ENCODE measurements around the gene HOXB6. TPM values are rescaled to one million over a fixed set of nuclear protein-coding genes. Genes with fewer than 3 reads are reported as not detected.

HOXB6 gene
- total RNA-seq, 2 experiments from 2014 or later: 0.58 to 1.1 TPM

DNA sequence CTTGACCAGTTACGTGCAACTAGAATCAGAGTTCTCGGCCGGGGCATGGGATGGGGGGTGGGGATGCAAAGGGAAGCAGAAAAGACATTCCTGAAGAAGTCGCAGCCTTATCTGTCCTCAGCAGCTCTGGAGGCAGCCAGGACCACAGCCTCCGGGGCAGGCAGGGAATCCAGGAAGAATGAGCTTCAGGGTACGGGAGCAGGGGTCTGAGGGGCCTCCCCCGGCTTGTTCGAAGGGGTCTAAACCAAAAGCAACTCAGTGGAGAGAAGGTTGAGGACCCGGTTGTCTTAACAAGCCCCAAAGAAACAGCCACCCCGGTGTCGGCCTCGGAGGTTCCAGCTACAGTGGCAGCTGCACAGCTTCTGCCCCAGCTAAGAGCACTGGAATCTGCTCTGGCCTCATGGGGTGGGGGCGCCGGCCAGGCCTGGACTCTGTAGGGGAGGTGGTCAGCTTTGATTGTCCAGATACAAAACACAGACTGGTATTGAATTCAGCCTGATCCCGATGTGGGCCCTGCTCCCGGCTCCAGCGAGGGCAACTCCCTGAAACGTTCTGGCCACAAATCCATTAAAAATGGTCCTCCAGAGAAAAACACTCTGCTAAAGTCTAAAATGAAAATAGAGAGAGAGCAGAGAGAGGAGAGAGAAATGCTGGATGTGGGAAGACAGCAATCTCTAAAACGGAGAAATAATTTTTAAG, 34.3 kb downstream of the HOXB6 start:
- Mint-ChIP-seq H3K27me3 (peaks cover 4% of the 10 kb centered on the region), H3K36me3 (peaks cover 2% of the 10 kb centered on the region), H3K27ac (no peak overlapping the region), H3K4me1 (peaks cover 3% of the 10 kb centered on the region), H3K9me3 (ENCODE audit: low read depth) (no peaks in the 10 kb centered on the region), H3K4me3 (no peak overlapping the region)
- CTCF ChIA-PET: interaction anchor here (1.2 kb wide), 1 partner anchor 78 kb away, joined by 3 read pairs; no protein-coding TSS in a partner anchor
- no peak for ATAC-seq
- DNase-seq: no peak

DNA sequence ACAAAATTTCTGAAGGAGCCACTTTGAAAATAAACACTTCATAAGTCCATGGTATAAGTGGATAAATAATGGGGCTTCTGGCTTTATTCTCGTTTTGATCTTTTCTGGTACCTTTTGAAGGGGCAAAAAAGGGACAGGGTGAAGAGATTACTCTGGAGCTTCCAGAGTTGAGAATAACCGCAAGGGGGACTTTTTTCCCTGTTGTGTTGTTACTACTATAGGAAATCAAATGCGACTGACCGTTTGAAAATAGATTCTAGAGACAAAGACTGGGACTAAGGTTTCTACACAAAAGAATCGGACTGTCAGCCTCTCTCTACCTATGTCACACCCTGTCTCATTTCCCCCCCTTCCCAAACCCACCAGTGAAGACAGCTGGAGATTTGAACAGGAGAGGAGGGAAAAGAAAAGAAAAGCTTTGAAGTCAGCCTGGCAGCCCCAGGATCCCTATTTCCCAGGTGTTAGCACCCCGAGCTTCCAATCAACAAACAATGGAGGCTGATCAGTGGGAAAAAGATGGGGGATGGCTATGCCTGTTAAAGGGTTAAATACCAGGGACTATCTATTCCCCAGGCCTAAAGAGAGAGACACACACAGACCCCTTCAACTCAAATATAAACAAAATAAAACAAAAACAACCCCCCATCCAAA, 35.0 kb downstream of the HOXB6 start:
- peaks cover 4% of the 10 kb centered on the region for H3K27me3 Mint-ChIP-seq
- peaks cover under 1% of the 10 kb centered on the region for H3K36me3 Mint-ChIP-seq
- CTCF ChIA-PET: interaction anchor here (1.2 kb wide), 1 partner anchor 77 kb away, joined by 3 read pairs; no protein-coding TSS in a partner anchor
- DNase-seq (no peak), ATAC-seq (no peak)
- no peak overlapping the region for H3K4me3 Mint-ChIP-seq
- H3K27ac Mint-ChIP-seq: no peak overlapping the region
- H3K4me1 Mint-ChIP-seq: peaks cover 1% of the 10 kb centered on the region
- H3K9me3 Mint-ChIP-seq (ENCODE audit: low read depth): no peaks in the 10 kb centered on the region

DNA sequence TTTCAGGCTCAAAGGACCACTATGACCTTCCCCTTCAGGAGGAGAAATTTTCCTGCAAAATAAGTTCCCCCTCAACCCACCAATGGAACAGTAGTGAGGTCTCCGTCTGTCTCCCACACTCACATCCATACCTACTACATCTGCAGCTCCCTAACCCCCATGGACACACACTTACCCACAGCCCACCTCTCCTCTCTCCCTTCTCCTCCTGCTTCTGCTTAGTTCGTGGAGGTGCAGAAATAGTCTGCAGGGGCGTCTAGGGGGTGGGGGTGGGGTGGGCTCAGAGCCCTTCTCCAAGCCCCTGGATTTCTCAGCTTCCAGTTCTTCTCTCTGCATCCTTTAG, 35.6 kb downstream of the HOXB6 start:
- no peak overlapping the region for H3K27ac Mint-ChIP-seq
- CTCF ChIA-PET: interaction anchor here (1.2 kb wide), 1 partner anchor 76 kb away, joined by 3 read pairs; no protein-coding TSS in a partner anchor
- H3K36me3 Mint-ChIP-seq: peaks cover 1% of the 10 kb centered on the region
- peaks cover 1% of the 10 kb centered on the region for H3K4me1 Mint-ChIP-seq
- ATAC-seq: no peak
- DNase-seq: no peak
- H3K27me3 Mint-ChIP-seq: peaks cover 4% of the 10 kb centered on the region
- no peaks in the 10 kb centered on the region for H3K9me3 Mint-ChIP-seq (ENCODE audit: low read depth)
- H3K4me3 Mint-ChIP-seq: no peak overlapping the region

DNA sequence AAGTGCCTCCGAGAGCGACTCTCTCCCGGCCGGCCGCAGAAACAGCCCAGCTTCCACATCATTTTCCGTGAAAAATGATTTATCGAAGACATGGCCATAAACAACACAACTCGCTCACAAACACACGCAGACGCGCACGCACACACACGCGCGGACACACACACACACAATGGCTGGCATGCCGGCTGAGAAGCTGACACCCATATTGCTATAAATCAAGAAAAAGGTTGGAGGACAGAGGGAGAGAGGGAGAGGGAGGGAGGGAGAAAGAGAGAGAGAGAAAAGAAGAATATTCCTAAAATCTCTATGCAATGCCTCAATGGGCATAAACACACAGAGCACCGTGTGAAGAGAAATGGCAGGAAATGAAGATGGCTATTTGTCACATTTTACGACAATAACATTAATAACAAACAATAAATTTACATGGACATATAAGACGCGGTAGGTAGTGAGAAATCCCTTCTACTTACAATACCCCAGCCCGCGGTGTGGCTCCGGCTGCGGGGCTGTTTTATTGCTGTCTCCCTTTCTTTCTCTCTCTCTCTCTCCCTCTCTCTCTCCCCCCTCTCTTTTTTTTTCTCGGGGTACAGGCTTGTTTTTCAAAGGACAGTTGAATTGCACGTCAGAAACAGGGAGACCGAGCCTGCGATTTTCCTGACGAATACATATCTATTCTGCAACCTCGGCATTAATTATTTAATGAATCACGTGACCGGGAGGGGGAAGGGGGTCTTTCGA, 36.1 kb downstream of the HOXB6 start:
- no peak for ATAC-seq
- Mint-ChIP-seq H3K36me3 (peaks cover 1% of the 10 kb centered on the region), H3K27me3 (peaks cover 4% of the 10 kb centered on the region), H3K9me3 (ENCODE audit: low read depth) (no peaks in the 10 kb centered on the region), H3K4me3 (no peak overlapping the region), H3K4me1 (peaks cover 1% of the 10 kb centered on the region), H3K27ac (no peak overlapping the region)
- CTCF ChIA-PET: interaction anchor here (0.5 to 1.5 kb wide), 4 partner anchors 11 to 76 kb away, joined by 4 read pairs; partner anchors contain the start of gene HOXB5
- no peak for DNase-seq

DNA sequence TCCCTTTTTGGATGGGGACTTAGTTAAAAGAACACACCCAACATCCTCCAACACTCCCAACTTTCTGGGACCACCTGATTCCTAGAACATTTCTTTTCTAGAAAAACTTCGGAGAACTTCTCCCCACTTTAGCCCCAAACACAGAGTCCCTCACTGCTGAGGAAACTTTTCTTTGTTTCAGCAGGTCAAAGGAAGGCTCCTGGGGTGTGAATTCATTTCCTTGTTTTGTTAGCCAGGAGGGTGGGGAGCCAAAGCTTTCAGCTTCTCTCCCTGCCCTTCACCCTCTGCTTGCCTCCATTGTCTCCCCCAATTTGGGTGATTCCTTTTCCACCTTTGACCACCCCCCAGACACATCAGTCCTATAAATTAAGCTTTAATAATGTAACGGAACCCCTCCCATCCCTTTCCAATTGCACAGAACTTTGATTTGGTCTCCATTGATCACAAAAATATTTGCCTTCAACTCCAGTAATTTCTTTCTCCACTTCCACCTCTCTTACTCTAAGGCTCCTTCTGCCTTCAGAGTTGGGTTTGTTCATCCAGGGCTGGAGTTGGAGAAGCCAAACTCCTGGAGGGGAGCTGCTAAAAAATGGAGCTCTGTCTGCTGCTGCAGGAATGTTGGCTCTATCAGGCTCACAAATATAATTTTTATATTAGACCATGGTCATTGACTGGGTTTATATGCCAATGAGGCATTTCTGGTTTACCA, 37.0 kb downstream of the HOXB6 start:
- ATAC-seq: no peak

DNA sequence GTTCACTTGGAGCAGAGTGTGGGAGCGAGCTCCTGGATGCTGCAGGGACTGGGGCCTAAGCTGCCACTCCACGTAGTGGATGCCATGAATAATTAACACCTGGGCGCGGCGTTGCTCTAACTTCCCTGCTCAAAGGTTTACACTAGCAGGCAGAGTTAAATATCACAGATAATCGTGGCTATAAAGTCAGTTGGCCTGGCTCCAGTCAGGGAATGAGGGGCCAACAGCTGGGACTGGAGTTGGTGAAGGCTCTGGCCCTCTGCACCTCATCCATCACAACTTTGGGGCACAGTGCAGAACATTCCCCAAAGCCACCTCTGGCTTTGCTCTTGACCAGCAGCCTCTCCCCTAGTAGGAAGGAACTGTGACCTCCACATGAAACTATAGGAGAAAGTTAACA, 37.6 kb downstream of the HOXB6 start:
- DNase-seq: no peak
- CTCF ChIA-PET: interaction anchor here (1.4 to 1.5 kb wide), 2 partner anchors 10 to 26 kb away, joined by 4 read pairs; partner anchors contain the start of gene HOXB5
- H3K4me3 Mint-ChIP-seq: no peak overlapping the region
- ATAC-seq: no peak
- H3K27ac Mint-ChIP-seq: no peak overlapping the region
- no peaks in the 10 kb centered on the region for H3K9me3 Mint-ChIP-seq (ENCODE audit: low read depth)
- H3K4me1 Mint-ChIP-seq: peaks cover 2% of the 10 kb centered on the region
- H3K27me3 Mint-ChIP-seq: peaks cover 4% of the 10 kb centered on the region
- H3K36me3 Mint-ChIP-seq: peaks cover 1% of the 10 kb centered on the region

More for the DNA sequence above, 37.0 kb downstream of the HOXB6 start:
- H3K9me3 Mint-ChIP-seq (ENCODE audit: low read depth): no peaks in the 10 kb centered on the region
- H3K27me3 Mint-ChIP-seq: peaks cover 4% of the 10 kb centered on the region
- H3K4me3 Mint-ChIP-seq: no peak overlapping the region
- CTCF ChIA-PET: interaction anchor here (0.5 to 1.5 kb wide), 4 partner anchors 10 to 76 kb away, joined by 4 read pairs; partner anchors contain the start of gene HOXB5
- H3K4me1 Mint-ChIP-seq: no peaks in the 10 kb centered on the region
- no peak for DNase-seq
- H3K36me3 Mint-ChIP-seq: peaks cover 1% of the 10 kb centered on the region
- no peak overlapping the region for H3K27ac Mint-ChIP-seq

DNA sequence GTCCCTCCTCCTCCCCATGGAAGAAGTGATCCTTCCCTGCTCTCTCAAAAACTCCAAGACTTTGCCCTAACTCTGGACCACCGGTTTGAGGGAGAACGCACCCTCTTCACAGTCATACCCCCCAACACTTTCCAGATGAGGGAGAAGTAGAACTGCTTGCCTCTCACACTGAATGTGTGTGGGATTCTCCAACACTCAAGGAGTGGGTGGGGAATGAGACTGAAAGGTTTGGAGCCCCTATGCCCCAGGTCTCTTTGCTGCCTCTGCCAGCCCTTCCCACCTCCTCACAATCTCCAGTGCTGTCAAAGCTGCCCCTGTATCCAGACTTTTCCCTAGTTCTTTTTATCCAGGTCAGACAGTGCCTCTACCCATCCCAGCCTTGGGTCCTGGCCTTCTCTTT, 38.1 kb downstream of the HOXB6 start:
- Mint-ChIP-seq H3K9me3 (ENCODE audit: low read depth) (no peaks in the 10 kb centered on the region), H3K36me3 (peaks cover 1% of the 10 kb centered on the region), H3K27ac (no peak overlapping the region), H3K4me1 (peaks cover 7% of the 10 kb centered on the region), H3K27me3 (peaks cover 4% of the 10 kb centered on the region), H3K4me3 (no peak overlapping the region)
- no peak for DNase-seq
- ATAC-seq: no peak
- CTCF ChIA-PET: no interaction called here

DNA sequence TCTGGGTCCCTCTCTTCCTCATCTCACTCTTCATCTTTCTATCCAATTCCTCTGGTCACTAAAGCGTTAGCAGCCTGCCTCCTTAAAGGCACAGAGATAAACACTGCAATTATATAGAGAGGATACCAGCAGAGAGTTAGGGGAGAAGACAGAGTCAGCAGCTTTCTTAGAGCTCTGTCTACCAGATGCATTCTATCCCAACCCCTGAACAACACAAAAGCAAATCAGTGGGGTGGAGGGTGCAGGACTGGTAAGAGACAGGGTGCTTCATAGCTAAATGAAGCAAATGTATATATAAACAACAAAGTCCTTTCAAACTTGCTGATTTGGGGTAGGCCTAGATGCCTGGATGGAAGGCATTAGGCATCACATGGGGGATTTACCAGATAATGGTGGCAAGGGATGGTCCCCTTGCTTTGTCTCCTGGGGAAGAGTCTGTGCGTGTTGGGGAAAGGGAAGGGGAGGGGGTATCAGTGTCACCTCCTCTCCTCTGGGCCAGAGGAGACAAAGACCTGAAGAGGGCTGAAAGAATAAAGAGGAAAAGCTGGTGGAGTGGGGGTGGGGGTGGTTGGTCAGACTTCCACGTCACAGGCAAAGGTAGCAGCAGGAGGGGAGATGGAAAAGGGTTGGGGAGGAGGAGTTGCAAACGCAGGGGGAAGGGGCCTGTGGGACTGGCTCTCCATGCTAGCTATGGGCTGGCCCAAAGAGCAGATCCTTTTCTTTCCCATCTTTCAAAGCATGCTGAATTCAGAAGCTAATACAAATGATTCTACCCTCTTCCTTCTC, 38.7 kb downstream of the HOXB6 start:
- DNase-seq (no peak), ATAC-seq (no peak)
- Mint-ChIP-seq H3K4me3 (no peak overlapping the region), H3K4me1 (peaks cover 13% of the 10 kb centered on the region), H3K36me3 (peaks cover 1% of the 10 kb centered on the region), H3K27me3 (peaks cover 4% of the 10 kb centered on the region), H3K27ac (no peak overlapping the region), H3K9me3 (ENCODE audit: low read depth) (no peaks in the 10 kb centered on the region)
- CTCF ChIA-PET: interaction anchor here (2.1 kb wide), 1 partner anchor 74 kb away, joined by 7 read pairs; no protein-coding TSS in a partner anchor

DNA sequence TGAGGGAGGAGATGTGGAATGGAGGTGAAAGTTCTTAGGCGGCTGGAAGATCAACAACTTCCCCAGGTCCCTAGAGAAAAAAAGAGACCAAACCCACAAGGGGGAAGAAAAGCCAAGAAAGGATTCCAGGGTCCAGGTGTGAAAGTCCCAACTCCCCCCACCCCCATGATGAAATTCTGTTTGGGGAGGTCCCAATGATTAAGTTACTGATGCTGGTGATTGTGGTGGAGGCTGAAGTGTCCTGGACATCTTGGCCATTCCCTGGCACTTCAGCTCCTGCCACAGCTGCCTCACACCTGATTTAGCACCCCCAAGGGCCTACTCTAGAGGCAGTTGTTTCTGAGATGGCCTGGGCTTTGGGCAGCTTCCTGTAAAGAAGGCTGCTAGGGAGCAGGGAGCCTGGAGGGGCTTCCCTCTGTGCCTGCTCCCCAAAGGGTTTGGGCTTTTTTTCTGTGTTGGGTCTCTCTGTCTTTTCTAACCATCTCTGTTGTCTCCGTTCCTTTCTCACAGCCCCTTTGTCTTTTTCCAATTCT, 39.7 kb downstream of the HOXB6 start:
- no peak overlapping the region for H3K4me3 Mint-ChIP-seq
- peaks cover 14% of the 10 kb centered on the region for H3K4me1 Mint-ChIP-seq
- H3K27me3 Mint-ChIP-seq: peaks cover 4% of the 10 kb centered on the region
- no peaks in the 10 kb centered on the region for H3K9me3 Mint-ChIP-seq (ENCODE audit: low read depth)
- H3K27ac Mint-ChIP-seq: no peak overlapping the region
- peaks cover 1% of the 10 kb centered on the region for H3K36me3 Mint-ChIP-seq
- CTCF ChIA-PET: interaction anchor here (0.6 to 2.1 kb wide), 2 partner anchors 9 to 73 kb away, joined by 4 to 7 read pairs; no protein-coding TSS in a partner anchor
- DNase-seq (no peak), ATAC-seq (no peak)

DNA sequence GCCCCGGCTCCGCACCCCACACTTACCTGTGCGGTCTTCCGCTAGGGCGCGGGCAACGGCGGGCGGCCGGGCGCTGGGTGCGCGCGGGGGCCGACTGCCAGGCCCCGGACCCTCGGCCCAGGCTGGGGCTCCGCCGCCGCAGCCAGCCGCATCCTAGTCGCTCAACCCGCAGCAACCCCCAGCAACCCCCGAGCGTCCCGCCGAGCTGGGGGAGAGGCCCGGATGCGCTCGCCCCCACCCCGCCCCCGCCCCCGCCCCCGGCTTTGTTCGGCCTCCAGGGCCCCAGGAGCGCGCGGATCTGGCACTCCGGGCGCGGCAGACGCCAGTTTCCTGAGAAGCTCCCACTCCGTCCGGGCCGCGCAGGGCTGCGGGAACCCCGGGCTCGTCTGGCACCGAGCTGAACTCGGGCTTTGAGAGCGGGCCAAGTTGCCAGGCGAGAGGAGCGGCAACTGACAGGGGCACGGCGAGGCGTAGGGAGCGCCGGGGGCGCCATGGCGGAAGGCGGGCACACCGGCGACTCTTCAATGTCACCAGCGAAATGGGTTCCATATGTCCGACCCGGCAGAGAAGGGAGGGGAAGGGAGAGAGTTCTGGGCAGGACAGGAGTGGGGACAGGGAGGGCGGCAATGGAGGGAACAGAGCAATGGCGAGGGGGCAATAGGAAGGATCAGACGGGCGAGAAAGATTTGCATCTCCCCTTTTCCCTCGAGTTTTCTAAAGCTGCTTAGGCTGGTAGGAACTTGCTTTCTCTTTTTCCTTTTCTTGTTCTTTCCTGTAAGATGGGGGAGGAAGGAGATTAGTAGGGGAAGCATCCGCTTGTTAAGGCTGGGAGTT, 40.4 kb downstream of the HOXB6 start:
- Mint-ChIP-seq H3K9me3 (ENCODE audit: low read depth) (no peaks in the 10 kb centered on the region), H3K36me3 (peaks cover 1% of the 10 kb centered on the region), H3K27ac (no peak overlapping the region), H3K4me3 (no peak overlapping the region), H3K4me1 (peaks cover 14% of the 10 kb centered on the region), H3K27me3 (peaks cover 4% of the 10 kb centered on the region)
- CTCF ChIA-PET: interaction anchor here (0.6 to 2.1 kb wide), 2 partner anchors 8 to 72 kb away, joined by 4 to 7 read pairs; no protein-coding TSS in a partner anchor
- DNase-seq: no peak
- ATAC-seq: no peak

DNA sequence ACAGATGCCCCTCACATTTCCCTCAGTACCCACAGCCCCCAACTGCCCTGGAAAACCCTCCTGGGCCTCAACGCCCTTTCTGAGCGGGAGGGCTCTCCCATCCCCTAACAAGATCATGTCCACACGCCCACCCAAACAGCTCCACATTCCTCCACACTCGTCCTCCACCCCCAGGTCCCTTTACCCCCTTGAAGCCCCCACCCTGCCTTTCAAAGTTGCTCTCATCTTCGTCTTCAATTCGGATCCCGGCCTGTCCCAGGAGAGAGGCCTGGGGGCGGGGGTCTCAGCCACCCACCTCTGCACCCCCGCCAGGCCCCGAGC, 41.0 kb downstream of the HOXB6 start:
- no peak overlapping the region for H3K4me3 Mint-ChIP-seq
- CTCF ChIA-PET: no interaction called here
- no peak for DNase-seq
- no peak for ATAC-seq
- no peaks in the 10 kb centered on the region for H3K9me3 Mint-ChIP-seq (ENCODE audit: low read depth)
- H3K27ac Mint-ChIP-seq: no peak overlapping the region
- peaks cover 1% of the 10 kb centered on the region for H3K36me3 Mint-ChIP-seq
- peaks cover 4% of the 10 kb centered on the region for H3K27me3 Mint-ChIP-seq
- peaks cover 14% of the 10 kb centered on the region for H3K4me1 Mint-ChIP-seq

All from activated CD8-positive, alpha-beta memory T cell treated with anti-CD3 and anti-CD28 coated beads, Interleukin-2, amount 10 ng/mL, durations not matched to agents 7 days and 5 days (primary cell).